NCI-H2227 (cell line): ENCODE measurements around the gene ATG16L1.

Experiments
- DNase-seq: peaks from one replicate; lab custom pipeline; 2025; ENCODE audit not compliant: unreplicated experiment; lab: John Stamatoyannopoulos, UW

The ATG16L1 gene

GRCh38 chr2:233226511-233227031, 24.9 kb upstream of the ATG16L1 start:
- no peak for DNase-seq

GRCh38 chr2:233227346-233227978, 24.0 kb upstream of the ATG16L1 start:
- DNase-seq: no peak

GRCh38 chr2:233228376-233228775, 23.1 kb upstream of the ATG16L1 start:
- no peak for DNase-seq

GRCh38 chr2:233233618-233234230, 17.7 kb upstream of the ATG16L1 start:
- no peak for DNase-seq

GRCh38 chr2:233234264-233234663, 17.2 kb upstream of the ATG16L1 start:
- DNase-seq: no peak

GRCh38 chr2:233234996-233235395, 16.5 kb upstream of the ATG16L1 start:
- no peak for DNase-seq

- no peak for DNase-seq
Measured at GRCh38 chr2:233235977-233236376, 15.5 kb upstream of the ATG16L1 start.

- DNase-seq: no peak
Measured at GRCh38 chr2:233236820-233237589, 14.5 kb upstream of the ATG16L1 start.

GRCh38 chr2:233240897-233241296, 10.6 kb upstream of the ATG16L1 start:
- DNase-seq: no peak

- DNase-seq: no peak
Measured at GRCh38 chr2:233241803-233242202, 9.7 kb upstream of the ATG16L1 start.

- no peak for DNase-seq
Measured at GRCh38 chr2:233242231-233242927, 9.1 kb upstream of the ATG16L1 start.

GRCh38 chr2:233243348-233243747, 8.1 kb upstream of the ATG16L1 start:
- no peak for DNase-seq

GRCh38 chr2:233244818-233245217, 6.7 kb upstream of the ATG16L1 start:
- no peak for DNase-seq

- DNase-seq: no peak
Measured at GRCh38 chr2:233245406-233245805, 6.1 kb upstream of the ATG16L1 start.

- DNase-seq: no peak
Measured at GRCh38 chr2:233247116-233247515, 4.4 kb upstream of the ATG16L1 start.

- no peak for DNase-seq
Measured at GRCh38 chr2:233247744-233248143, 3.7 kb upstream of the ATG16L1 start.

GRCh38 chr2:233248999-233249398, 2.5 kb upstream of the ATG16L1 start:
- no peak for DNase-seq

- DNase-seq: no peak
Measured at GRCh38 chr2:233250568-233250967, 905 bp upstream of the ATG16L1 start.

GRCh38 chr2:233250985-233251305, 528 bp upstream of the ATG16L1 start:
- no peak for DNase-seq

- no peak for DNase-seq
Measured at GRCh38 chr2:233252227-233252626, 754 bp downstream of the ATG16L1 start.

- DNase-seq: no peak
Measured at GRCh38 chr2:233255151-233255550, 3.7 kb downstream of the ATG16L1 start.

- no peak for DNase-seq
Measured at GRCh38 chr2:233256048-233256447, 4.6 kb downstream of the ATG16L1 start.
